Coronary artery (tissue), 2 donors: ENCODE measurements around the gene PPP4R2.

ENCODE experiments used
- DNase-seq: peaks from one replicate; pipeline ENCODE4 v3.0.0-alpha.2; 2017; ENCODE audit warnings: low spot score
- H3K27ac ChIP-seq, 2 donors: fragments of 200-600 bp; sonication (generic); one replicate each; pipeline ENCODE4 v1.5.1; 2016 to 2019
- H3K4me3 ChIP-seq: fragments of 200-600 bp; sonication (generic); 2 replicates; pipeline ENCODE4 v1.5.1; 2016; ENCODE audit warnings: mild to moderate bottlenecking, moderate library complexity
- TF ChIP-seq, protein P1 (sequence below): fragments of 200-600 bp; sonication (generic); IDR thresholded peaks from one replicate; pipeline ENCODE4 v1.5.1; 2019; ENCODE audit warnings: antibody characterized with exemption

The PPP4R2 gene

DNA sequence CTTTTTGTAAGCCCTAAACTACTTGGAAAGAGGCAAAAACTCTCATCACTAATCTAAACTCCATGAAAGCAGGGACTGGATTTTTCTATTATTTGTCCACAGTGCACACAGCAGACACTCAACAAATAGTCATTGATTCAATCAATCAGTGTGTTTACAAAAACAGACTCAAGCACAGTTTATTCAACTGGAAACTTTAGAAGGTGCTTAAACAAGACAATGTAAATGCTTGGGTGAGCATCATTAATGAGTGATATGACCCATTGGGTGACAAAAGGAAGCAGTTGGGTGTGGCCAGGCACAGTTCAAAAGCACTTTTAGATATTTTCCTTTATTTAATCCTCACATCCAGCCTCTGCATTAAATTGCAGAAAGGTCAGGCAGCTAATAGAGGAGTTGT is 32.0 kb upstream of the PPP4R2 start:
- DNase-seq = no peak
- Histone ChIP-seq H3K27ac (no peak overlapping the region), H3K4me3 (no peak overlapping the region)
- TF ChIP-seq, protein P1, sequence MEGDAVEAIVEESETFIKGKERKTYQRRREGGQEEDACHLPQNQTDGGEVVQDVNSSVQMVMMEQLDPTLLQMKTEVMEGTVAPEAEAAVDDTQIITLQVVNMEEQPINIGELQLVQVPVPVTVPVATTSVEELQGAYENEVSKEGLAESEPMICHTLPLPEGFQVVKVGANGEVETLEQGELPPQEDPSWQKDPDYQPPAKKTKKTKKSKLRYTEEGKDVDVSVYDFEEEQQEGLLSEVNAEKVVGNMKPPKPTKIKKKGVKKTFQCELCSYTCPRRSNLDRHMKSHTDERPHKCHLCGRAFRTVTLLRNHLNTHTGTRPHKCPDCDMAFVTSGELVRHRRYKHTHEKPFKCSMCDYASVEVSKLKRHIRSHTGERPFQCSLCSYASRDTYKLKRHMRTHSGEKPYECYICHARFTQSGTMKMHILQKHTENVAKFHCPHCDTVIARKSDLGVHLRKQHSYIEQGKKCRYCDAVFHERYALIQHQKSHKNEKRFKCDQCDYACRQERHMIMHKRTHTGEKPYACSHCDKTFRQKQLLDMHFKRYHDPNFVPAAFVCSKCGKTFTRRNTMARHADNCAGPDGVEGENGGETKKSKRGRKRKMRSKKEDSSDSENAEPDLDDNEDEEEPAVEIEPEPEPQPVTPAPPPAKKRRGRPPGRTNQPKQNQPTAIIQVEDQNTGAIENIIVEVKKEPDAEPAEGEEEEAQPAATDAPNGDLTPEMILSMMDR = no peak

GRCh38 chr3:72968266-72968664 is 28.3 kb upstream of the PPP4R2 start:
- DNase-seq = no peak
- TF ChIP-seq, protein P1 = no peak
- H3K4me3 ChIP-seq = no peak overlapping the region
- no peak overlapping the region for H3K27ac ChIP-seq

- TF ChIP-seq, protein P1 = no peak
- no peak for DNase-seq
- Histone ChIP-seq H3K4me3 (no peak overlapping the region), H3K27ac (no peak overlapping the region)
Observed at GRCh38 chr3:72969766-72970165, 26.8 kb upstream of the PPP4R2 start.

- Histone ChIP-seq H3K27ac (no peak overlapping the region), H3K4me3 (no peak overlapping the region)
- TF ChIP-seq, protein P1 = no peak
- DNase-seq = no peak
Observed at GRCh38 chr3:72970942-72971341, 25.7 kb upstream of the PPP4R2 start.

GRCh38 chr3:72972706-72973030 is 23.9 kb upstream of the PPP4R2 start:
- Histone ChIP-seq H3K4me3 (no peak overlapping the region), H3K27ac (no peak overlapping the region)
- TF ChIP-seq, protein P1 = no peak
- DNase-seq = no peak

GRCh38 chr3:72973031-72973723 is 23.4 kb upstream of the PPP4R2 start:
- no peak for DNase-seq
- Histone ChIP-seq H3K4me3 (no peak overlapping the region), H3K27ac (no peak overlapping the region)
- TF ChIP-seq, protein P1 = no peak

DNA sequence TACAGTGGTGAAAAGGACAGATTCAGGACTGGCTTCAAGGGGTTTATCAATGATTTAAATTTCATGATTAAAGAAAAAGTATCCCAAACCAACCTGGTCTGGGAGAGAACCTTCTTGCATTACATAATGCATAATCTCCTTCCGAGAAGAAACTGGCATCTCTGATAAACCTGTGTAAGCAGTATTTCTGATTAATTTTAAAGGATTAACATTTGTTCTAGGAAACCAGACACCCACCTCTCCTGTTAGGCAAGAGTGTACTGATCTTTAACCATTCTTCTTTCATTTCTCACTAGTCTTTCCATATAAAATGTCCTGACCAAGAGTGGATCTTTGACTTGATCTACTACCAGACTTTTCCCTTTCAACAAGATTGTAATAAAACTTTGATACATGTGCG is 22.8 kb upstream of the PPP4R2 start:
- TF ChIP-seq, protein P1 = no peak
- Histone ChIP-seq H3K4me3 (no peak overlapping the region), H3K27ac (no peak overlapping the region)
- no peak for DNase-seq
